Esophagus muscularis mucosa (tissue), 3 donors: Measurements from ENCODE around the gene COG5.

Source experiments
- CTCF ChIP-seq, 3 experiments: fragments of 200-600 bp in 2 of 3; fragments of 450-650 bp in 1 of 3; sonication (generic) in 2 of 3; IDR thresholded peaks; one replicate each; pipeline ENCODE4 v1.5.1; 2017 to 2019; ENCODE audit warnings: antibody characterized with exemption in 3 of 3, mild to moderate bottlenecking in 2 of 3, moderate library complexity in 1 of 3
- POLR2A ChIP-seq: fragments of 450-650 bp; IDR thresholded peaks from one replicate; pipeline ENCODE4 v1.6.1; 2017; ENCODE audit warnings: antibody characterized with exemption, moderate library complexity, mild to moderate bottlenecking, low read depth
- POLR2AphosphoS5 ChIP-seq, 2 donors: sonication (generic); formaldehyde crosslinking; IDR thresholded peaks; one replicate each; pipeline ENCODE4 v1.6.1; 2017; ENCODE audit warnings: antibody characterized with exemption in 2 of 2

GRCh38 chr7:107213193-107213788 lies 350.4 kb downstream of the COG5 start:
- TF ChIP-seq CTCF (IDR thresholded peaks at IDR 0.05) (no peak), POLR2AphosphoS5 (IDR thresholded peaks at IDR 0.05) (no peak), POLR2A (no peak)
